CD4-positive, alpha-beta T cell treated with Interleukin-15 for 1 hour (primary cell): Measurements from ENCODE around the gene SORCS2.

ENCODE experiments used
- DNase-seq: peaks from one replicate; pipeline ENCODE4 v3.0.0-alpha.2; 2020

Gene SORCS2

GRCh38 chr4:7462509-7462971 lies 270.2 kb downstream of the SORCS2 start:
- DNase-seq = no peak

GRCh38 chr4:7463566-7464258 lies 271.4 kb downstream of the SORCS2 start:
- DNase-seq = no peak

- DNase-seq = no peak
These were observed 271.9 kb downstream of the SORCS2 start for GRCh38 chr4:7464259-7464655.

GRCh38 chr4:7465017-7465416 lies 272.7 kb downstream of the SORCS2 start:
- no peak for DNase-seq

- DNase-seq = no peak
These were observed 273.9 kb downstream of the SORCS2 start for GRCh38 chr4:7466215-7466614.

GRCh38 chr4:7466904-7467303 lies 274.6 kb downstream of the SORCS2 start:
- DNase-seq = no peak

- DNase-seq = no peak
These were observed 275.1 kb downstream of the SORCS2 start for GRCh38 chr4:7467471-7467870.

GRCh38 chr4:7469023-7469422 lies 276.7 kb downstream of the SORCS2 start:
- no peak for DNase-seq

GRCh38 chr4:7470111-7470510 lies 277.8 kb downstream of the SORCS2 start:
- no peak for DNase-seq

GRCh38 chr4:7470522-7471128 lies 278.3 kb downstream of the SORCS2 start:
- DNase-seq = no peak

- no peak for DNase-seq
These were observed 280.2 kb downstream of the SORCS2 start for GRCh38 chr4:7472442-7473013.

- DNase-seq = no peak
These were observed 280.7 kb downstream of the SORCS2 start for GRCh38 chr4:7473081-7473480.

- no peak for DNase-seq
These were observed 282.0 kb downstream of the SORCS2 start for GRCh38 chr4:7474320-7474719.

GRCh38 chr4:7475207-7475606 lies 282.9 kb downstream of the SORCS2 start:
- no peak for DNase-seq

GRCh38 chr4:7476820-7477219 lies 284.5 kb downstream of the SORCS2 start:
- no peak for DNase-seq

GRCh38 chr4:7477695-7478094 lies 285.4 kb downstream of the SORCS2 start:
- no peak for DNase-seq

GRCh38 chr4:7478665-7479064 lies 286.3 kb downstream of the SORCS2 start:
- DNase-seq = no peak

GRCh38 chr4:7480423-7480822 lies 288.1 kb downstream of the SORCS2 start:
- DNase-seq = no peak

- no peak for DNase-seq
These were observed 288.9 kb downstream of the SORCS2 start for GRCh38 chr4:7481227-7481626.

- no peak for DNase-seq
These were observed 292.8 kb downstream of the SORCS2 start for GRCh38 chr4:7485096-7485495.

- DNase-seq = no peak
These were observed 293.8 kb downstream of the SORCS2 start for GRCh38 chr4:7486101-7486500.

- no peak for DNase-seq
These were observed 295.2 kb downstream of the SORCS2 start for GRCh38 chr4:7487502-7487901.

- DNase-seq = no peak
These were observed 295.8 kb downstream of the SORCS2 start for GRCh38 chr4:7487998-7488671.

GRCh38 chr4:7491915-7492314 lies 299.6 kb downstream of the SORCS2 start:
- DNase-seq = no peak
